PC-3 (cell line): ENCODE measurements around the gene GAPDH. TPM values are rescaled to one million over a fixed set of nuclear protein-coding genes. Genes with fewer than 3 reads are reported as not detected.
A peak's percentile ranks its signal among the peaks of the same experiment; 100 is the strongest.

Experiments used
- ATAC-seq: fragments of 200-7000 bp; cut with Tn5 transposase; 2 replicates; pipeline ENCODE4 v1.9.1; 2020; ENCODE audit warnings: mild to moderate bottlenecking, moderate library complexity
- BruUV-seq: library from RNA; stranded (reverse); fragments of 400-500 nt; replicated peaks from 2 replicates; lab custom pipeline; 2021; lab: Mats Ljungman, UMichigan
- CTCF ChIA-PET: fragments of 300-600 bp; sonication (Branson Sonifier 250); formaldehyde crosslinking; loops from one replicate; lab custom pipeline; 2022; ENCODE audit warnings: antibody characterized with exemption; lab: Charles Lee
- POLR2A ChIA-PET: fragments of 300-600 bp; sonication (Branson Sonifier 250); formaldehyde crosslinking; loops from one replicate; lab custom pipeline; 2022; ENCODE audit warnings: antibody characterized with exemption; ENCODE audit not compliant: unreplicated experiment; lab: Charles Lee
- DNase-seq: peaks from one replicate; pipeline ENCODE4 v3.0.0-alpha.2; 2015
- H2AFZ ChIP-seq: fragments of 300-600 bp; sonication (generic); 2 replicates; pipeline ENCODE4 v1.6.0; 2016; ENCODE audit warnings: antibody characterized with exemption, low read length
- H3F3A ChIP-seq: fragments of 300-600 bp; sonication (generic); one replicate; pipeline ENCODE4 v1.6.0; 2017; ENCODE audit warnings: antibody characterized with exemption, low read length, control low read depth, mild to moderate bottlenecking; ENCODE audit not compliant: unreplicated experiment
- H3K27ac ChIP-seq: fragments of 300-600 bp; sonication (generic); 2 replicates; pipeline ENCODE4 v1.5.1; 2016; ENCODE audit warnings: mild to moderate bottlenecking, low read length
- H3K27me3 ChIP-seq: fragments of 300-600 bp; sonication (generic); 2 replicates; pipeline ENCODE4 v1.6.1; 2016; ENCODE audit warnings: low read length, mixed read lengths
- H3K36me3 ChIP-seq: fragments of 300-600 bp; sonication (generic); 2 replicates; pipeline ENCODE4 v1.6.1; 2016; ENCODE audit warnings: low read depth, mixed run types, low read length, mixed read lengths
- H3K4me1 ChIP-seq: fragments of 300-600 bp; sonication (generic); 2 replicates; pipeline ENCODE4 v1.5.1; 2016; ENCODE audit warnings: low read length; ENCODE audit not compliant: insufficient read depth
- H3K4me2 ChIP-seq: fragments of 300-600 bp; sonication (generic); 2 replicates; pipeline ENCODE4 v1.6.0; 2016; ENCODE audit warnings: low read length
- H3K4me3 ChIP-seq: fragments of 300-600 bp; sonication (generic); 2 replicates; pipeline ENCODE4 v1.5.1; 2016; ENCODE audit warnings: mild to moderate bottlenecking, low read length, mixed read lengths
- H3K79me2 ChIP-seq: fragments of 300-600 bp; sonication (generic); 2 replicates; pipeline ENCODE4 v1.6.1; 2017; ENCODE audit warnings: low read length, mixed read lengths
- H3K9ac ChIP-seq: fragments of 300-600 bp; sonication (generic); 2 replicates; pipeline ENCODE4 v1.6.0; 2016; ENCODE audit warnings: mild to moderate bottlenecking, low read length
- H3K9me2 ChIP-seq: fragments of 300-600 bp; sonication (generic); replicated peaks from 2 replicates; pipeline ENCODE4 v1.6.1; 2016; ENCODE audit warnings: mixed run types, low read length, mixed read lengths
- H3K9me3 ChIP-seq: fragments of 300-600 bp; sonication (generic); 2 replicates; pipeline ENCODE4 v1.6.1; 2016; ENCODE audit warnings: low read length, mixed read lengths
- H4K20me1 ChIP-seq: fragments of 300-600 bp; sonication (generic); 2 replicates; pipeline ENCODE4 v1.6.1; 2016; ENCODE audit warnings: low read length, mixed read lengths
- CTCF ChIP-seq: fragments of 300-600 bp; sonication (generic); conservative IDR thresholded peaks from 2 replicates; pipeline ENCODE4 v1.5.1; 2017; ENCODE audit warnings: antibody characterized with exemption, low read depth, mild to moderate bottlenecking, low read length
- EZH2 ChIP-seq: fragments of 300-600 bp; sonication (generic); IDR thresholded peaks from one replicate; pipeline ENCODE4 v1.6.1; 2017; ENCODE audit warnings: antibody characterized with exemption, mild to moderate bottlenecking, low read length; ENCODE audit not compliant: unreplicated experiment
- EZH2phosphoT487 ChIP-seq: fragments of 300-600 bp; sonication (generic); IDR thresholded peaks from 2 replicates; pipeline ENCODE4 v1.6.1; 2018; ENCODE audit warnings: mild to moderate bottlenecking, antibody characterized with exemption, low read length, borderline replicate concordance
- intact Hi-C: fragments of 100-400 bp; cut with micrococcal nuclease; formaldehyde crosslinking; loops from 2 replicates; pipeline ENCODE4 v1.9.0; 2023
- total RNA-seq: library from RNA; depleted of rRNA; stranded (reverse); fragments of >200 nt; gene quantifications from 2 replicates; pipeline ENCODE4 v1.2.3, GENCODE V29; 2014

Gene GAPDH
- total RNA-seq, 1 experiment from 2014 or later, result 7,326 TPM

- intact Hi-C loops, result loop anchor here (2.0 kb wide), 2 partner anchors 23 to 45 kb away; partner anchors contain the start of gene VAMP1
- Histone ChIP-seq H3K36me3 (peaks cover 17% of the 10 kb centered on the region), H3K27ac (peak within 1 kb of the TSS; percentile 91), H3K4me2 (peak within 1 kb of the TSS; percentile 86), H3K4me3 (peak within 1 kb of the TSS; percentile 80), H3K9ac (peak within 1 kb of the TSS; percentile 96), H3K9me3 (no peaks in the 10 kb centered on the region), H2AFZ (peak within 1 kb of the TSS; percentile 86), H4K20me1 (no peaks in the 10 kb centered on the region), H3F3A (no peaks in the 10 kb centered on the region), H3K4me1 (peaks cover 19% of the 10 kb centered on the region), H3K27me3 (no peaks in the 10 kb centered on the region), H3K9me2 (no peaks in the 10 kb centered on the region), H3K79me2 (peaks cover 60% of the 10 kb centered on the region)
- ChIA-PET POLR2A (interaction anchor here (0.6 to 1.1 kb wide), 3 partner anchors 39 to 282 kb away, joined by 3 to 6 read pairs (median 4); no protein-coding TSS in a partner anchor), CTCF (interaction anchor here (0.7 kb wide), 1 partner anchor 28 kb away, joined by 3 read pairs; no protein-coding TSS in a partner anchor)
- peak; percentile 94 for DNase-seq
- TF ChIP-seq CTCF (no peak), EZH2phosphoT487 (no peak), EZH2 (no peak)
- TSS peak; percentile 83 for BruUV-seq
- ATAC-seq, result peak; percentile 93
Measured at GRCh38 chr12:6493497-6494257, 40.6 kb upstream of the GAPDH start, which contains the start of gene NCAPD2. Gene NCAPD2 (plus strand): TSS chr12:6494102. CDS start chr12:6495099, 997 bp downstream.

GRCh38 chr12:6494258-6494743 lies 40.0 kb upstream of the GAPDH start:
- no TSS peak for BruUV-seq
- H3K27ac ChIP-seq, result peak overlapping the region; percentile 68
- no peaks in the 10 kb centered on the region for H3F3A ChIP-seq
- POLR2A ChIA-PET, result interaction anchor here (0.7 to 1.1 kb wide), 2 partner anchors 38 to 283 kb away, joined by 3 to 4 read pairs; no protein-coding TSS in a partner anchor
- peaks cover 66% of the 10 kb centered on the region for H3K79me2 ChIP-seq
- intact Hi-C loops, result loop anchor here (2.0 kb wide), 2 partner anchors 24 to 44 kb away; partner anchors contain the start of gene VAMP1
- ATAC-seq, result no peak
- H3K9me3 ChIP-seq, result no peaks in the 10 kb centered on the region
- peaks cover 19% of the 10 kb centered on the region for H3K4me1 ChIP-seq
- H3K9ac ChIP-seq, result peak overlapping the region; percentile 96
- H3K27me3 ChIP-seq, result no peaks in the 10 kb centered on the region
- TF ChIP-seq EZH2 (no peak), EZH2phosphoT487 (no peak), CTCF (no peak)
- H3K9me2 ChIP-seq, result no peaks in the 10 kb centered on the region
- peak overlapping the region; percentile 71 for H2AFZ ChIP-seq
- peaks cover 19% of the 10 kb centered on the region for H3K36me3 ChIP-seq
- no peak for DNase-seq
- H3K4me2 ChIP-seq, result peak overlapping the region; percentile 86
- CTCF ChIA-PET, result interaction anchor here (0.5 kb wide), 1 partner anchor 51 kb away, joined by 4 read pairs; no protein-coding TSS in a partner anchor
- H4K20me1 ChIP-seq, result no peaks in the 10 kb centered on the region
- H3K4me3 ChIP-seq, result peak overlapping the region; percentile 80
